SK-N-SH (cell line): ENCODE measurements around the gene PDE4C. TPM values are rescaled to one million over a fixed set of nuclear protein-coding genes. Genes with fewer than 3 reads are reported as not detected.

ENCODE experiments used
- CTCF ChIA-PET: fragments of 300-600, 350-600 bp; formaldehyde crosslinking; extraction: SDS; loops from one replicate; lab custom pipeline; 2021; lab: Yijun Ruan, JAX
- POLR2A ChIA-PET: fragments of 350-600 bp; sonication (Branson Sonifier 250); formaldehyde crosslinking; extraction: SDS; loops from one replicate; lab custom pipeline; 2020; ENCODE audit warnings: antibody characterized with exemption, inconsistent platforms; lab: Yijun Ruan, JAX
- DNase-seq: peaks from one replicate; pipeline ENCODE4 v3.0.0; 2012
- H2AFZ ChIP-seq: fragments of 200-600 bp; sonication (generic); 2 replicates; pipeline ENCODE4 v1.8.1; 2016; ENCODE audit warnings: antibody characterized with exemption, mild to moderate bottlenecking, low read depth
- H3F3A ChIP-seq: fragments of 200-600 bp; sonication (generic); replicated peaks from 2 replicates; pipeline ENCODE3; 2016; ENCODE audit warnings: antibody characterized with exemption, mild to moderate bottlenecking; ENCODE audit not compliant: insufficient read depth
- H3K27ac ChIP-seq, 2 experiments: fragments of 200-500 bp in 1 of 2; fragments of 200-600 bp in 1 of 2; sonication (Bioruptor generic) in 1 of 2; sonication (generic), shearing (Covaris generic) in 1 of 2; 2 replicates each; pipeline versions ENCODE4 v1.5.1 to v1.6.1; 2014 to 2016; ENCODE audit warnings: low read depth in 2 of 2, inconsistent platforms in 1 of 2, low read length in 1 of 2, mild to moderate bottlenecking in 1 of 2, mixed read lengths in 1 of 2
- H3K27me3 ChIP-seq: fragments of 200-600 bp; sonication (generic), shearing (Covaris generic); 2 replicates; pipeline ENCODE4 v1.6.1; 2016; ENCODE audit warnings: mixed run types; ENCODE audit not compliant: insufficient read depth
- H3K36me3 ChIP-seq, 2 experiments: fragments of 200-500 bp in 1 of 2; fragments of 200-600 bp in 1 of 2; sonication (Bioruptor generic) in 1 of 2; sonication (generic) in 1 of 2; replicated peaks in 1 of 2; 2 replicates each; pipeline versions ENCODE3 to v1.5.1; 2014 to 2016; ENCODE audit warnings: low read length in 1 of 2, mild to moderate bottlenecking in 1 of 2; ENCODE audit not compliant: insufficient read depth in 2 of 2, control insufficient read depth in 1 of 2
- H3K4me1 ChIP-seq, 2 experiments: fragments of 200-500 bp in 1 of 2; fragments of 200-600 bp in 1 of 2; sonication (Bioruptor generic) in 1 of 2; sonication (generic), shearing (Covaris generic) in 1 of 2; 2 replicates each; pipeline versions ENCODE4 v1.5.1 to v1.6.1; 2014 to 2016; ENCODE audit warnings: low read depth in 1 of 2, low read length in 1 of 2, mixed run types in 1 of 2; ENCODE audit not compliant: insufficient read depth in 2 of 2, control insufficient read depth in 1 of 2
- H3K4me2 ChIP-seq: fragments of 200-600 bp; sonication (generic), shearing (Covaris generic); 2 replicates; pipeline ENCODE4 v1.6.1; 2017; ENCODE audit warnings: mixed run types
- H3K4me3 ChIP-seq, 2 experiments: fragments of 200-500 bp in 1 of 2; fragments of 200-600 bp in 1 of 2; sonication (Bioruptor generic) in 1 of 2; sonication (generic), shearing (Covaris generic) in 1 of 2; 2 replicates each; pipeline versions ENCODE4 v1.5.1 to v1.8.1; 2014 to 2016; ENCODE audit warnings: low read depth in 2 of 2, inconsistent platforms in 1 of 2, low read length in 1 of 2, mild to moderate bottlenecking in 1 of 2, mixed read lengths in 1 of 2, moderate library complexity in 1 of 2
- H3K79me2 ChIP-seq: fragments of 200-600 bp; sonication (generic); 2 replicates; pipeline ENCODE4 v1.8.1; 2017; ENCODE audit warnings: mild to moderate bottlenecking; ENCODE audit not compliant: insufficient read depth
- H3K9ac ChIP-seq: fragments of 200-600 bp; sonication (generic); 2 replicates; pipeline ENCODE4 v1.6.1; 2017; ENCODE audit warnings: mixed run types
- H3K9me2 ChIP-seq: fragments of 200-600 bp; sonication (generic); 2 replicates; pipeline ENCODE4 v1.6.1; 2017; ENCODE audit warnings: mixed run types
- H3K9me3 ChIP-seq: fragments of 200-600 bp; sonication (generic); 2 replicates; pipeline ENCODE4 v1.6.1; 2017; ENCODE audit warnings: mixed run types, mild to moderate bottlenecking, moderate library complexity
- H4K20me1 ChIP-seq: fragments of 200-600 bp; sonication (generic); 2 replicates; pipeline ENCODE4 v1.6.1; 2017; ENCODE audit warnings: mild to moderate bottlenecking, mixed run types; ENCODE audit not compliant: insufficient read depth
- FOXJ3 ChIP-seq: sonication (generic); formaldehyde crosslinking; IDR thresholded peaks from 2 replicates; pipeline ENCODE4 v1.5.1; 2020; ENCODE audit warnings: mild to moderate bottlenecking, missing genetic modification reagents
- FOXM1 ChIP-seq: IDR thresholded peaks from 2 replicates; pipeline ENCODE4 v1.4.0; 2012; ENCODE audit warnings: low read depth, mild to moderate bottlenecking
- RAD21 ChIP-seq: IDR thresholded peaks from 2 replicates; pipeline ENCODE4 v1.6.1; 2012; ENCODE audit warnings: mild to moderate bottlenecking, low read length
- RCOR1 ChIP-seq: fragments of 150-350 bp; IDR thresholded peaks from 2 replicates; pipeline ENCODE4 v1.6.1; 2017; ENCODE audit warnings: antibody characterized with exemption, low read length
- SMC3 ChIP-seq: IDR thresholded peaks from 2 replicates; pipeline ENCODE4 v1.6.1; 2012; ENCODE audit warnings: low read depth, low read length, improper control_type of control experiment
- TEAD4 ChIP-seq: IDR thresholded peaks from 2 replicates; pipeline ENCODE4 v1.4.0; 2012; ENCODE audit warnings: mild to moderate bottlenecking, borderline replicate concordance; ENCODE audit not compliant: insufficient read depth
- WGBS: methylation state at CpG from one replicate; pipeline ENCODE4 v1.1.6; 2017; ENCODE audit warnings: low lambda C conversion rate; 5-methylcytosine and 5-hydroxymethylcytosine counted together
- polyA plus RNA-seq, 3 experiments: library from polyadenylated mRNA; depleted of rRNA; stranded (reverse); fragments of >200 nt; gene quantifications; 2 replicates each; pipeline ENCODE4 v1.2.3, GENCODE V29; 2012
- TF ChIP-seq, protein P1 (sequence below): IDR thresholded peaks from 2 replicates; pipeline ENCODE4 v1.6.1; 2012; ENCODE audit warnings: mild to moderate bottlenecking, low read depth, low read length, moderate library complexity
- TF ChIP-seq, protein P2 (sequence below): fragments of 200-600 bp; sonication (generic); IDR thresholded peaks from 2 replicates; pipeline ENCODE4 v1.6.1; 2017; ENCODE audit warnings: antibody characterized with exemption, mild to moderate bottlenecking, moderate library complexity
- TF ChIP-seq, protein P3 (sequence below): IDR thresholded peaks from 2 replicates; pipeline ENCODE4 v1.4.0; 2012; ENCODE audit warnings: low read depth, borderline replicate concordance

The PDE4C gene
- polyA plus RNA-seq, 1 of the 3 experiments (the other 2 are of a cell fraction): 0.36 TPM

DNA sequence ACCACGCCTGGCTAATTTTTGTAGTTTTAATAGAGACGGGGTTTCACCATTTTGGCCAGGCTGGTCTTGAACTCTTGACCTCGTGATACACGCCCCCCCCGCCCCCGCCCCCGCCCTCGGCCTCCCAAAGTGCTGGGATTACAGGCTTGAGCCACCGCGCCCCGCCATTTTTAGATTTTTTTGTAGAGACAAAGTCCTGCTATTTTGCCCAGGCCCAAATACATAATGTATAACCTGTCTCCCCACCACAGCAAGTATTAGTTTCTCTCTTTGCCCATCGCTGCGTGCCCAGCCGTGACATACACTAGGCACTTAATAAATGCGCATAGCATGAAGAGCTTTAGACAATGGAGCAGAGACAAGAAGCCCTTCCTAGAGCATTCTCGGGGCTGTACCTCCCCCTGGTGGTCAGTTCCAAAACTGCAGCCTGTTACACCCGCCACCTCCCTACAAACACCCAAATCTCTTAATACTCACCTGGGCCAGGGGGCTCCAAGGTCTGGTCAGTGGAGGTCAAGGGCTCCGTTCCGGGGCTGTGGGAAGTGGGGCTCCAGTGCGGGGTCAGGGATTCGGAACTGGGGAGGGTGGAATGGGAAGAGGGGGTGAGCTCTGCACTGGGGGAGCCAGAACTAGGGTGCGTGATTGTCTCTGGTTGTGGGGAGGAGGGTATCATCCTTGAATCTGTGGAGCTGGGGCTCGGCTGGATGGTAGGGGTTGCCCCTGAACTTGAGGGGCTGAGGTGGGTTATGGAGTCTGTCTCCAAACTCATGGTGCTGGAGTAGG, 25.5 kb upstream of the PDE4C start:
- TF ChIP-seq, protein P1, sequence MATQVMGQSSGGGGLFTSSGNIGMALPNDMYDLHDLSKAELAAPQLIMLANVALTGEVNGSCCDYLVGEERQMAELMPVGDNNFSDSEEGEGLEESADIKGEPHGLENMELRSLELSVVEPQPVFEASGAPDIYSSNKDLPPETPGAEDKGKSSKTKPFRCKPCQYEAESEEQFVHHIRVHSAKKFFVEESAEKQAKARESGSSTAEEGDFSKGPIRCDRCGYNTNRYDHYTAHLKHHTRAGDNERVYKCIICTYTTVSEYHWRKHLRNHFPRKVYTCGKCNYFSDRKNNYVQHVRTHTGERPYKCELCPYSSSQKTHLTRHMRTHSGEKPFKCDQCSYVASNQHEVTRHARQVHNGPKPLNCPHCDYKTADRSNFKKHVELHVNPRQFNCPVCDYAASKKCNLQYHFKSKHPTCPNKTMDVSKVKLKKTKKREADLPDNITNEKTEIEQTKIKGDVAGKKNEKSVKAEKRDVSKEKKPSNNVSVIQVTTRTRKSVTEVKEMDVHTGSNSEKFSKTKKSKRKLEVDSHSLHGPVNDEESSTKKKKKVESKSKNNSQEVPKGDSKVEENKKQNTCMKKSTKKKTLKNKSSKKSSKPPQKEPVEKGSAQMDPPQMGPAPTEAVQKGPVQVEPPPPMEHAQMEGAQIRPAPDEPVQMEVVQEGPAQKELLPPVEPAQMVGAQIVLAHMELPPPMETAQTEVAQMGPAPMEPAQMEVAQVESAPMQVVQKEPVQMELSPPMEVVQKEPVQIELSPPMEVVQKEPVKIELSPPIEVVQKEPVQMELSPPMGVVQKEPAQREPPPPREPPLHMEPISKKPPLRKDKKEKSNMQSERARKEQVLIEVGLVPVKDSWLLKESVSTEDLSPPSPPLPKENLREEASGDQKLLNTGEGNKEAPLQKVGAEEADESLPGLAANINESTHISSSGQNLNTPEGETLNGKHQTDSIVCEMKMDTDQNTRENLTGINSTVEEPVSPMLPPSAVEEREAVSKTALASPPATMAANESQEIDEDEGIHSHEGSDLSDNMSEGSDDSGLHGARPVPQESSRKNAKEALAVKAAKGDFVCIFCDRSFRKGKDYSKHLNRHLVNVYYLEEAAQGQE: no peak
- TF ChIP-seq FOXM1 (no peak), SMC3 (peak; percentile 96), RAD21 (peak; percentile 96), RCOR1 (no peak)
- TF ChIP-seq, protein P2, sequence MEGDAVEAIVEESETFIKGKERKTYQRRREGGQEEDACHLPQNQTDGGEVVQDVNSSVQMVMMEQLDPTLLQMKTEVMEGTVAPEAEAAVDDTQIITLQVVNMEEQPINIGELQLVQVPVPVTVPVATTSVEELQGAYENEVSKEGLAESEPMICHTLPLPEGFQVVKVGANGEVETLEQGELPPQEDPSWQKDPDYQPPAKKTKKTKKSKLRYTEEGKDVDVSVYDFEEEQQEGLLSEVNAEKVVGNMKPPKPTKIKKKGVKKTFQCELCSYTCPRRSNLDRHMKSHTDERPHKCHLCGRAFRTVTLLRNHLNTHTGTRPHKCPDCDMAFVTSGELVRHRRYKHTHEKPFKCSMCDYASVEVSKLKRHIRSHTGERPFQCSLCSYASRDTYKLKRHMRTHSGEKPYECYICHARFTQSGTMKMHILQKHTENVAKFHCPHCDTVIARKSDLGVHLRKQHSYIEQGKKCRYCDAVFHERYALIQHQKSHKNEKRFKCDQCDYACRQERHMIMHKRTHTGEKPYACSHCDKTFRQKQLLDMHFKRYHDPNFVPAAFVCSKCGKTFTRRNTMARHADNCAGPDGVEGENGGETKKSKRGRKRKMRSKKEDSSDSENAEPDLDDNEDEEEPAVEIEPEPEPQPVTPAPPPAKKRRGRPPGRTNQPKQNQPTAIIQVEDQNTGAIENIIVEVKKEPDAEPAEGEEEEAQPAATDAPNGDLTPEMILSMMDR: peak; percentile 96
- TF ChIP-seq, protein P3, sequence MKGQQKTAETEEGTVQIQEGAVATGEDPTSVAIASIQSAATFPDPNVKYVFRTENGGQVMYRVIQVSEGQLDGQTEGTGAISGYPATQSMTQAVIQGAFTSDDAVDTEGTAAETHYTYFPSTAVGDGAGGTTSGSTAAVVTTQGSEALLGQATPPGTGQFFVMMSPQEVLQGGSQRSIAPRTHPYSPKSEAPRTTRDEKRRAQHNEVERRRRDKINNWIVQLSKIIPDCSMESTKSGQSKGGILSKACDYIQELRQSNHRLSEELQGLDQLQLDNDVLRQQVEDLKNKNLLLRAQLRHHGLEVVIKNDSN: no peak
- DNase-seq: peak; percentile 86

DNA sequence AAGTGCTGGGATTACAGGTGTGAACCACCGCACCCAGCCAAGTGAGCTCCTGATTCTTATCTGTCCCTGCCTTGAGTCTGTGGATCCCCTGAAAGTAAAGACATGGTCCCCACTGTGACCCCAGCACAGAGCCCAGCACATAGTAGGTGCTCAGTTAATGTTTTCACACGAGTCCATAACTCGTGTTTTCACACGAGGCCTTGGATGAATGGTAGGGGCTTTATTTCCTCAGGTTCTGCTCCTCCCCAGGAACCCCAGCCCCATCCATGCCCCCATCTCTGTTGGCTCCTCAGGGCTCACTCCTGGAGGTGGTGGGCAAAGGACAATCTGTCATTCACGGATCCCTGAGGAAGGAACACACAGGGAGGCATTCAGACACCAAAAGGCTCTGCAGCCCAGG, 23.6 kb upstream of the PDE4C start:
- CTCF ChIA-PET: interaction anchor here (1.2 to 19.4 kb wide), 6 partner anchors 10 to 89 kb away, joined by 3 to 505 read pairs (median 4); partner anchors contain the start of genes MPV17L2 and RAB3A

More for the DNA sequence above, 25.5 kb upstream of the PDE4C start:
- no peak overlapping the region for H3K4me3 ChIP-seq
- H3K36me3 ChIP-seq: no peaks in the 10 kb centered on the region
- H2AFZ ChIP-seq: no peak overlapping the region
- WGBS: 21% methylated on average over 23 of the region's 23 CpGs
- no peaks in the 10 kb centered on the region for H3K79me2 ChIP-seq
- ChIA-PET POLR2A (interaction anchor here (1.2 to 1.7 kb wide), 2 partner anchors 43 to 47 kb away, joined by 5 to 7 read pairs; no protein-coding TSS in a partner anchor), CTCF (interaction anchor here (0.6 to 19.4 kb wide), 50 partner anchors 8 to 244 kb away, joined by 3 to 505 read pairs (median 5); partner anchors contain the start of genes IQCN, JUND, LSM4 and MPV17L2)
- H3K4me1 ChIP-seq: no peaks in the 10 kb centered on the region
- H3K9me2 ChIP-seq: no peaks in the 10 kb centered on the region
- H4K20me1 ChIP-seq: no peaks in the 10 kb centered on the region
- no peak overlapping the region for H3K27ac ChIP-seq
- H3K4me2 ChIP-seq: no peak overlapping the region
- peaks cover 3% of the 10 kb centered on the region for H3F3A ChIP-seq
- no peak overlapping the region for H3K9ac ChIP-seq
- peaks cover 19% of the 10 kb centered on the region for H3K27me3 ChIP-seq
- H3K9me3 ChIP-seq: no peaks in the 10 kb centered on the region

More for the DNA sequence above, 23.6 kb upstream of the PDE4C start:
- no peak for DNase-seq
- no peak overlapping the region for H3K4me3 ChIP-seq
- no peak overlapping the region for H3K27ac ChIP-seq
- H3K4me1 ChIP-seq: no peaks in the 10 kb centered on the region
- TF ChIP-seq FOXJ3 (CRISPR knock-in tag) (no peak), TEAD4 (no peak)
- TF ChIP-seq, all 33 proteins: peak for 0
- Histone ChIP-seq H3K36me3 (no peaks in the 10 kb centered on the region), H3K27me3 (peaks cover 9% of the 10 kb centered on the region; the same call in 1 of the 2 replicates), H3K9me2 (no peaks in the 10 kb centered on the region), H3K4me2 (no peak overlapping the region), H3F3A (peaks cover 3% of the 10 kb centered on the region), H3K79me2 (no peaks in the 10 kb centered on the region), H3K9ac (no peak overlapping the region), H3K9me3 (no peaks in the 10 kb centered on the region), H2AFZ (no peak overlapping the region), H4K20me1 (no peaks in the 10 kb centered on the region)
- POLR2A ChIA-PET: interaction anchor here (0.6 kb wide), 2 partner anchors 10 to 125 kb away, joined by 3 read pairs; no protein-coding TSS in a partner anchor
- WGBS: 68% methylated on average over 5 of the region's 5 CpGs
